ENCODE data around the gene ACSF2.

DNA sequence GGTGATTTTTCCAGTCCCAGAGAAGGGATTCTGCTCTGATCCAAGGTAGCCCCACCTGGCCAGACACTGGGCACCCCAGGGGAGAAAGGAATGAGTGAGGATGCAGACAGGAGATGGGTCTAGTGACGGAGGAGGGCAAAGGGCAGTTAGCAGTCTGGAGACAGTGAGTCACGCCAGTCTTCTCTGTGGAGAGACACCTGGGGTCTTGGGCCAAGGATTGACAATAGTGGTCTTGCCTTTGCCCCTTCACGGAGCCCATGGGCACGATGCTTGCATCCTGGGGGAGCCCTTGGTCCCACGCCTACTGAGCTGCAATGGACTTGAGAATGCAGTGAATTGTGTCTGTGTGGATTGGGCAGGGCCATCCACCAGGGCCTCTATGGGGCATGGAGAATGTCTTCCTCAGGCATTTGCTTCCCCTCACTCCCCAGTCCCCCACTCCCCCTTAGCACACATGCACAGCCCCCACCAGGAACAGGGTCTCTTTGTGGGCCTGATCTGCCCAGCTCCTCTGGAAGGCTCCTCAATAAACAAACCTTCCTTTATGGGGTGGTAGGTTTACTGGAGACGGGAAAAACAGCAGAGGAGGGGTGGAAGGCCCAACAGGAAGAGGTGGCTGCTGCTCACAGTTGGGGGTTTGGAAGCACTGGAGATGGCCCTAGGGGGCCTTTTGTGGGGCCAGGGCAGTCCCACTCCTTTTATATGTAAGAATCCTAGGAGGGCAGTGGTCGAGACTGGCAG, 41.3 kb downstream of the ACSF2 start:
- TF ChIP-seq TAF1 (IDR thresholded peaks at IDR 0.05; ENCODE audit: borderline replicate concordance, low read depth, low read length) (no peak), POLR2A (IDR thresholded peaks at IDR 0.05; ENCODE audit: low read depth, low read length) (no peak), POLR2AphosphoS5 (IDR thresholded peaks at IDR 0.05; ENCODE audit: low read depth, low read length) (no peak)

All from GM12892 (cell line).